ENCODE results near the gene LRRC36. TPM values are rescaled to one million over a fixed set of nuclear protein-coding genes. Genes with fewer than 3 reads are reported as not detected.

Gene LRRC36
- total RNA-seq: under 1 TPM in 1 of 4 donors, not detected in 3; 0.17 TPM

- TF ChIP-seq CTCF (IDR thresholded peaks at IDR 0.05; ENCODE audit: low read depth): no peak
These were observed at the start of gene LRRC36, which contains the start of gene KCTD19 for GRCh38 chr16:67326472-67327309. Gene LRRC36 (plus strand): TSS chr16:67326815. CDS start chr16:67326863, 48 bp downstream. Gene KCTD19 (minus strand): TSS chr16:67326741. CDS start chr16:67326707, 34 bp downstream.

DNA sequence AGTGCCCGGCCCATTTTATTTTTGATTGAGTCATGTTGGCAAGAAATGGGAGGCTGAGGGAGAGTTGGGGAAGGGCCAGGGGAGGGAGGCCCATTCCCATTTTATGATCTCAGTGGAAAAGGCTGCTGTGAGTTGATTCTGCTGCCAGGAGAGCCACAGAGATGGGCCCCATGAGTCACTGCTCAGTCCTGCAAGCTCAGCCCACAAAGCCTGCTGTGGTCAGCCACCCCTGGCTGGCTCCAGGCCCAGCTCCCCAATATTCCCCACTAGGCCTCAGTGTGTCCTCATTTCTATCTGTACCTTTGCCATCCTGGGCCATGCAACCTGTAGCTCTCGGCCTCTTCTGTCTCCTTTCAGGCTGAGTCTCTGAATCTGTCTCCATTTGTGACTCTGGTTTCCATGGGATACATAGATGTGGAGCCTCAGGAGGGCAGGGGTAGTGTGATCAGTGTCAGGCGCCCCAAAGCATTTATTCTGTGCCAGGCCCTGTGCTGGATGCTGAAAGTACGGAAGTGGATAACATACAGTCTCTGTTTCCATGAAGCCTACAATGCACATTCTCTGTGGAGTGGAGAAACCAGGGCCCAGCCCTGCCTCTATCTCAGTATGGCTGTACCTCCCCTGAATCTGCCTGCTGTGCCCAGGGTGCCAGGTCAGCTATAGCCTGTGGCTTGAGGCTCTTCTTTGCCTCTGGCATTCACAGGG, 49.2 kb upstream of the LRRC36 start:
- no peak for TF ChIP-seq CTCF (IDR thresholded peaks at IDR 0.05; ENCODE audit: low read depth)

GRCh38 chr16:67277999-67278772, 48.4 kb upstream of the LRRC36 start:
- no peak for TF ChIP-seq CTCF (IDR thresholded peaks at IDR 0.05; ENCODE audit: low read depth)

DNA sequence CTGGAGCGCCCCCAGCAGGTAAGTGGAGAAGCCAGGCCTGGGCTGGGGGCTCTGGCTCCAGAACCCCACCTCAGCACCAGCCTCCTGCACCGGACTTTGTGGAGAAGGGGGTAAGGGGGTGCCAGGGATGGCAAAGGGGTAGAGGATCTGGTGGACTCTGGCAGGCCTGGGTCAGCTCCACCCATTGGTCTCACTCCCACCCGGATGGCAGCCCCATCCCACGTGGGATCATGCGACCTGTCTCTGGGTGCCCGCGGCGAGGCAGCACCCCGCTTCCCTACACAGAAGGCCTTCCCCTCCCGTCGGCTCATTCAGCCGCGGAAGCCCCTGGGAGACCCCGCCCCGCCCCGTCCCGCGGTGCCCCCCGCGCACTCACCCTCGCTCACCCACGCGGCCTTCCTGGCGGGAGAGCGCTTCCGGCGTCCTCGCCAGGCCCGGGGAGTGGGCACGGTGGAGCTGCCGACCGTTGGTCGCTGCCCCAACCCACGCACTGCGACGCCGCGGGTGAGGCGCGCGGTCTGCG, 47.8 kb upstream of the LRRC36 start:
- no peak for TF ChIP-seq CTCF (IDR thresholded peaks at IDR 0.05; ENCODE audit: low read depth)

GRCh38 chr16:67279296-67280089, 47.1 kb upstream of the LRRC36 start, which contains the start of gene PLEKHG4:
Gene PLEKHG4 (plus strand): TSS chr16:67279532. CDS start chr16:67280045, 513 bp downstream.
- no peak for TF ChIP-seq CTCF (IDR thresholded peaks at IDR 0.05; ENCODE audit: low read depth)

- TF ChIP-seq CTCF (IDR thresholded peaks at IDR 0.05; ENCODE audit: low read depth): no peak
These were observed 46.3 kb upstream of the LRRC36 start for GRCh38 chr16:67280090-67281015.
